Measurements from ENCODE around the gene RNU2-63P. TPM values are rescaled to one million over a fixed set of nuclear protein-coding genes. Genes with fewer than 3 reads are reported as not detected.

The RNU2-63P gene
- total and polyA plus RNA-seq, 2 of the 8 experiments (the other 6 are each of a cell fraction or from before 2014, with no cell fraction given): 6.6 TPM; not detected in 1

GRCh38 chr2:88061295-88061694 is 44.9 kb upstream of the RNU2-63P start (continued):
- no peak for TF ChIP-seq CHD7 (IDR thresholded peaks at IDR 0.05; ENCODE audit: insufficient replicate concordance, low read length)
- TF ChIP-seq CREB1 (IDR thresholded peaks at IDR 0.05): no peak
- no peak for TF ChIP-seq TCF12 (IDR thresholded peaks at IDR 0.05; ENCODE audit: low read depth, low read length)
- no peak for TF ChIP-seq TAF1 (IDR thresholded peaks at IDR 0.05; ENCODE audit: low read depth, low read length)
- no peak for TF ChIP-seq EZH2 (IDR thresholded peaks at IDR 0.05; ENCODE audit: low read depth, low read length, severe bottlenecking)
- TF ChIP-seq SUZ12 (IDR thresholded peaks at IDR 0.05; ENCODE audit: low read length): no peak
- TF ChIP-seq SP2 (IDR thresholded peaks at IDR 0.05; ENCODE audit: low read length): no peak
- TF ChIP-seq HDAC2 (IDR thresholded peaks at IDR 0.05; ENCODE audit: borderline replicate concordance in 1 of 2, low read depth in 2 of 2, low read length in 2 of 2): no peak
- no peak for TF ChIP-seq TEAD4 (IDR thresholded peaks at IDR 0.05; ENCODE audit: low read depth, low read length)
- no peak for TF ChIP-seq RBBP5 (IDR thresholded peaks at IDR 0.05; ENCODE audit: borderline replicate concordance, low read depth, low read length)
- TF ChIP-seq SRF (IDR thresholded peaks at IDR 0.05; ENCODE audit: low read depth, low read length): no peak
- TF ChIP-seq SAP30 (IDR thresholded peaks at IDR 0.05; ENCODE audit: insufficient read depth, insufficient replicate concordance, low read length): no peak
- no peak for TF ChIP-seq SP4 (IDR thresholded peaks at IDR 0.05; ENCODE audit: low read length)

Data from H1 (cell line).